ENCODE results near the gene ITGB3.
A peak's percentile ranks its signal among the peaks of the same experiment; 100 is the strongest.

The ITGB3 gene

GRCh38 chr17:47304186-47304585 lies 50.6 kb downstream of the ITGB3 start:
- DNase-seq, result no peak

GRCh38 chr17:47305302-47305923 lies 51.8 kb downstream of the ITGB3 start:
- no peak for DNase-seq

- no peak for DNase-seq
These were observed 56.6 kb downstream of the ITGB3 start for GRCh38 chr17:47310186-47310733.

- DNase-seq, result no peak
These were observed 57.8 kb downstream of the ITGB3 start for GRCh38 chr17:47311420-47311819.

GRCh38 chr17:47315451-47316266 lies 62.0 kb downstream of the ITGB3 start:
- DNase-seq, result no peak

GRCh38 chr17:47316311-47316710 lies 62.7 kb downstream of the ITGB3 start:
- DNase-seq, result no peak

GRCh38 chr17:47317119-47317518 lies 63.5 kb downstream of the ITGB3 start:
- DNase-seq, result no peak

- DNase-seq, result no peak
These were observed 64.7 kb downstream of the ITGB3 start for GRCh38 chr17:47318197-47318918.

GRCh38 chr17:47320879-47321502 lies 67.4 kb downstream of the ITGB3 start:
- no peak for DNase-seq

GRCh38 chr17:47323382-47324223 lies 70.0 kb downstream of the ITGB3 start, which contains the start of gene EFCAB13:
Gene EFCAB13 (plus strand): TSS chr17:47323955. CDS start chr17:47328354, 4,399 bp downstream.
- peak; percentile 66 for DNase-seq

- DNase-seq, result peak; percentile 23
These were observed 70.8 kb downstream of the ITGB3 start for GRCh38 chr17:47324224-47325020.

GRCh38 chr17:47325176-47325575 lies 71.5 kb downstream of the ITGB3 start:
- DNase-seq, result no peak

- DNase-seq, result no peak
These were observed 76.9 kb downstream of the ITGB3 start for GRCh38 chr17:47330548-47330947.

- no peak for DNase-seq
These were observed 78.7 kb downstream of the ITGB3 start for GRCh38 chr17:47332287-47332686.

- no peak for DNase-seq
These were observed 81.7 kb downstream of the ITGB3 start for GRCh38 chr17:47335101-47335936.

GRCh38 chr17:47338026-47338425 lies 84.4 kb downstream of the ITGB3 start:
- DNase-seq, result no peak

- DNase-seq, result no peak
These were observed 99.2 kb downstream of the ITGB3 start for GRCh38 chr17:47352848-47353247.

- no peak for DNase-seq
These were observed 105.0 kb downstream of the ITGB3 start for GRCh38 chr17:47358652-47359051.
